Stimulated activated CD4-positive, alpha-beta T cell treated with anti-CD3 and anti-CD28 coated beads, Interleukin-15, amount 100 ng/mL, for 24 hours (primary cell): ENCODE results near the gene ABCB8.
"Not testable (repeated sequence)": the region's sequence is repeated elsewhere in the genome, so short reads cannot be mapped to it uniquely, and the experiment has no call there.

Source experiments
- DNase-seq: peaks from one replicate; pipeline ENCODE4 v3.0.0-alpha.2; 2020

The ABCB8 gene

GRCh38 chr7:150999001-150999400 lies 29.2 kb upstream of the ABCB8 start:
- no peak for DNase-seq

- DNase-seq, result no peak
Measured at GRCh38 chr7:150999497-151000230, 28.6 kb upstream of the ABCB8 start.

- no peak for DNase-seq
Measured at GRCh38 chr7:151000897-151001495, 27.3 kb upstream of the ABCB8 start.

DNA sequence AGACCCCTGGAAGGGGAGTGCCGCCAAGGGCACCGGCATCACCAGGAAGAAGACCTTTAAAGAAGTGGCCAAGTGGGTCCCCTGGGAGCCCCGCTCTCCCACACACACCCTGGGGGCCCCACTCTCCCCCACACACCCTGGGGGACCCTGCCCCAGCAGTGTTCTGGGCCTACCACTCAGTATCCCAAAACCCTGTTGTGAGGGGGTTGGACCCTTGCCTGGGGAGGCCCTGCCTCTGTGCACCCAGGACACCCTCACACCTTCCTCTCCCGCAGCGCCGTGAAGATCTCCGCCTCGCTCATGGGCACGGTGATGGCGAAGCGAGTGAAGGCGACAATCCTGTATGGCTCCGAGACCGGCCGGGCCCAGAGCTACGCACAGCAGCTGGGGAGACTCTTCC lies 26.7 kb upstream of the ABCB8 start:
- no peak for DNase-seq

GRCh38 chr7:151003572-151003971 lies 24.7 kb upstream of the ABCB8 start:
- no peak for DNase-seq

- DNase-seq, result no peak
Measured at GRCh38 chr7:151005566-151005965, 22.7 kb upstream of the ABCB8 start.

DNA sequence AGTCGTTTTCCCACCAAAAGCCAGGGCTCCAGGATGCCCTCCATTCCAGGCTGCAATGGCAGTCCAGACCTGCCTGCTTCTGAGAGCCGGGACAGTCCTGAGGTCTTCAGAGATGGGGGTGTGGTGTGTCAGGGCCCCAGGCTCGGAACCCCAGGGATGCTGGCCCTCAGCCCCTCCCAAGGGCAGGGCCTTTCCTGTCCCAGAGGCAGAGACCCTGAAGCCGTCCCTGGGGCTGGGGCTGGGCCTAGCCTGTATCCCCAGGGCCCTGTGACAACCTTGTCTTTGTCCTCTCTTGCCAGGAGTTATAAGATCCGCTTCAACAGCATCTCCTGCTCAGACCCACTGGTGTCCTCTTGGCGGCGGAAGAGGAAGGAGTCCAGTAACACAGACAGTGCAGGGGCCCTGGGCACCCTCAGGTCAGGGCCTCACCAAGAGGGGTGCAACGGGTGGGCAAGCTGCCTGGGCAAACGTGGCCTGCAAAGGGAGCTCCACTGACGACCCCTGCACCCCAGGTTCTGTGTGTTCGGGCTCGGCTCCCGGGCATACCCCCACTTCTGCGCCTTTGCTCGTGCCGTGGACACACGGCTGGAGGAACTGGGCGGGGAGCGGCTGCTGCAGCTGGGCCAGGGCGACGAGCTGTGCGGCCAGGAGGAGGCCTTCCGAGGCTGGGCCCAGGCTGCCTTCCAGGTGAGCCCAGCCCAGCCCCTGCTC lies 21.5 kb upstream of the ABCB8 start:
- DNase-seq, result no peak

- DNase-seq, result no peak
Measured at GRCh38 chr7:151007469-151007898, 20.8 kb upstream of the ABCB8 start.

GRCh38 chr7:151008143-151008510 lies 20.1 kb upstream of the ABCB8 start:
- no peak for DNase-seq

DNA sequence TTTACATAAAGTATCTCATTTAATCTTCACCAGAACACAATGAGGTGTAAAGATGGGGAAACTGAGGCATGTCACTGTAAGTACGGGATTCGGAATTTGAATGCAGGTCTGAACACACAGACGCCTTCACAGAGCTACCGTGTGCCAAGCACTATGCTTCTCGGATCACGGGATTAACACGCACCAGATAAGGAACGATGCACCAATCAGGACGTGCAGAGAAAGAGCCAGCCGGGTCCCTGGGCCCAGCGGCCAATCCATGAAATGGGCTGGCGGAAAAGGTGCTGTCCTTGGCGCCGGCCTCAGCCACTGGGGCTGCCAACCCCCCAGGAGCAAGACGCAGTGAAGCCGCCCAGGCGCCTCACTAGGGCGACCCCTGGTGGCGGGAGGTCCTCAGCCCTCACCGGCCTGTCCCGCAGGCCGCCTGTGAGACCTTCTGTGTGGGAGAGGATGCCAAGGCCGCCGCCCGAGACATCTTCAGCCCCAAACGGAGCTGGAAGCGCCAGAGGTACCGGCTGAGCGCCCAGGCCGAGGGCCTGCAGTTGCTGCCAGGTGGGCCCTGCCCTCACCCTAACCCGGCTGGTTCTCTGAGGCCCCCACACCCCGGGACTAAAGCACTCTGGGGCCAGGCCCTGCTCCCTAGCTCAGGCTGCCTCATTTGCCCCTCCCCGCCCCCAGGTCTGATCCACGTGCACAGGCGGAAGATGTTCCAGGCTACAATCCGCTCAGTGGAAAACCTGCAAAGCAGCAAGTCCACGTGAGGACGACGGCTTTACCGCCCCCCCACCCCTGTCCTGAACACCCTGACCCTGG lies 19.5 kb upstream of the ABCB8 start:
- peak; percentile 91 for DNase-seq

DNA sequence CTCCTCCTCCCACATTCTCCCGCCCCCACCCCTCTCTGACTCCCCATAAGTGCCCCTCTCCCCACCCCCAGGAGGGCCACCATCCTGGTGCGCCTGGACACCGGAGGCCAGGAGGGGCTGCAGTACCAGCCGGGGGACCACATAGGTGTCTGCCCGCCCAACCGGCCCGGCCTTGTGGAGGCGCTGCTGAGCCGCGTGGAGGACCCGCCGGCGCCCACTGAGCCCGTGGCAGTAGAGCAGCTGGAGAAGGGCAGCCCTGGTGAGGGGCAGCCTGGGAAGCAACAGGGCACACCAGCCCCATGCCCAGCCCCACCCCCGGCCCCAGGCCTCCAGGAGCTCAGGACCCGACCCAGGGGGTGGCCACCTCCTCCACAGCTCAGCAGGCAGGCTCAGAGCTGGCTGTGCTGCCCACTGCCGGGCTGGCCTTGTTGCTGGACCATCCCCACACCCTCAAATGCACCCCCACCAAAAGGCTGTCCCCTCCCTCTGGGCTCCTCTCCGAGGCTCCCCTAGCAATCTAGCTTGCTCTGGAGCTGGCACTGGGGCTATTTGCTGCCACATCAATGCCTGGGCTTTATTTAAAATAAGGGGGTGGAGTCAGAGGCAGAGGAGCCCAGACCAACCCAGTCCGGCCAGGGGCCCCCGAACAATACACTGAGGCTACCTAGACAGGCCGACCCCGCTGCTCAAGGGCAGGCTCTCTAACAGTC lies 18.8 kb upstream of the ABCB8 start:
- DNase-seq, result no peak

DNA sequence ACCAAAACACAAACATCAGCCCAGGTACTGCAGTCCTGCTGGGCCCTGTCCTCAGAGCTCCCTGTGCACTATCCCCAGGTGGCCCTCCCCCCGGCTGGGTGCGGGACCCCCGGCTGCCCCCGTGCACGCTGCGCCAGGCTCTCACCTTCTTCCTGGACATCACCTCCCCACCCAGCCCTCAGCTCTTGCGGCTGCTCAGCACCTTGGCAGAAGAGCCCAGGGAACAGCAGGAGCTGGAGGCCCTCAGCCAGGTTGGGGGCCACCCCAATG lies 18.3 kb upstream of the ABCB8 start:
- DNase-seq, result no peak

DNA sequence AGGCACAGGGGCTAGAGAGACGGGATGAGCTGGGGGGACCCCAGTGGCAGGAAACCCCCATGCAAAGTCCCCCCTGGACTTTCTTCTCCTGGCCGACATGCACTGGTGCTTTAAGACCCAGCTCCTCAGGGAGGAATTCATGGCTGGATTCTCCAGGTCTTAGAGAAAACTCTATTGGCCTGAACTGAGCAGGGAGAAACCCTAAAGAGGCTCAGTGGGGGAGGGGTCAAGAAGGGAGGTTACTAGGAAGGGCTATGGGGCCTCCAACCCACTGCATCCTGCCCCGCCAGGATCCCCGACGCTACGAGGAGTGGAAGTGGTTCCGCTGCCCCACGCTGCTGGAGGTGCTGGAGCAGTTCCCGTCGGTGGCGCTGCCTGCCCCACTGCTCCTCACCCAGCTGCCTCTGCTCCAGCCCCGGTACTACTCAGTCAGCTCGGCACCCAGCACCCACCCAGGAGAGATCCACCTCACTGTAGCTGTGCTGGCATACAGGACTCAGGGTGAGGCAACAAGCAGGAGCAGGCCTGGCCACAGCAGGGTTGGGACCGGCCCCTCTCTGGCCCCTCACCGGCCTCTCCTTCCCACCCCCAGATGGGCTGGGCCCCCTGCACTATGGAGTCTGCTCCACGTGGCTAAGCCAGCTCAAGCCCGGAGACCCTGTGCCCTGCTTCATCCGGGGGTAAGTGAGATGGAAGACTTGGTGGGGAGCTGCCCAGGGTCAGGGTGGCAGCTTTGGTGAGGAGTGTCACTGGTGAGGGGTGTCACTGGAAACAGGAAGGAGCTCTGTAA lies 17.7 kb upstream of the ABCB8 start:
- peak; percentile 63 for DNase-seq

DNA sequence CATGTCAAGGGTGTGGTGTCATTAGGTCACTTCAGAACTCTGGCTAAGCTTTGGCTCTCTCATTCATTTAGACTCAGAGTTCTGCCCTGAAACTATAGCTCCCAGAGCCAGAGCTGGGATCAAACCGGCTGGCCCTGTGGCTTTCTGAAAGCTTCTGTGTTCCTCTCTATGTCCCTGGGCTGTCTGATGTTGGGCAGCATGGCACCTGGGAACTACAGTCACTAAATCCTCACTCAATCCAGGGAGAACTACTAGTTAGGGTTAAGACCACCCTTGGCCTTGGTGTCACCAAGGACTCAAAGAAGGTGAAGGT lies 17.2 kb upstream of the ABCB8 start:
- DNase-seq, result no peak

GRCh38 chr7:151011616-151012015 lies 16.6 kb upstream of the ABCB8 start:
- DNase-seq, result not testable (repeated sequence)

- DNase-seq, result no peak
Measured at GRCh38 chr7:151012031-151012692, 16.1 kb upstream of the ABCB8 start.

GRCh38 chr7:151012911-151013347 lies 15.3 kb upstream of the ABCB8 start:
- no peak for DNase-seq

GRCh38 chr7:151013356-151013732 lies 14.9 kb upstream of the ABCB8 start:
- peak; percentile 44 for DNase-seq

DNA sequence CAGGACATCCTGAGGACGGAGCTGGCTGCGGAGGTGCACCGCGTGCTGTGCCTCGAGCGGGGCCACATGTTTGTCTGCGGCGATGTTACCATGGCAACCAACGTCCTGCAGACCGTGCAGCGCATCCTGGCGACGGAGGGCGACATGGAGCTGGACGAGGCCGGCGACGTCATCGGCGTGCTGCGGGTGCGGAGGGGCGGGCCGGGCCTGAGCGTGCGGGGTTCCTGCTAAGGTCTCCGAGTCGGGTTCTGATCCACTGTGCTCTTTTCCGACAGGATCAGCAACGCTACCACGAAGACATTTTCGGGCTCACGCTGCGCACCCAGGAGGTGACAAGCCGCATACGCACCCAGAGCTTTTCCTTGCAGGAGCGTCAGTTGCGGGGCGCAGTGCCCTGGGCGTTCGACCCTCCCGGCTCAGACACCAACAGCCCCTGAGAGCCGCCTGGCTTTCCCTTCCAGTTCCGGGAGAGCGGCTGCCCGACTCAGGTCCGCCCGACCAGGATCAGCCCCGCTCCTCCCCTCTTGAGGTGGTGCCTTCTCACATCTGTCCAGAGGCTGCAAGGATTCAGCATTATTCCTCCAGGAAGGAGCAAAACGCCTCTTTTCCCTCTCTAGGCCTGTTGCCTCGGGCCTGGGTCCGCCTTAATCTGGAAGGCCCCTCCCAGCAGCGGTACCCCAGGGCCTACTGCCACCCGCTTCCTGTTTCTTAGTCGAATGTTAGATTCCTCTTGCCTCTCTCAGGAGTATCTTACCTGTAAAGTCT lies 14.3 kb upstream of the ABCB8 start:
- DNase-seq, result peak; percentile 92

GRCh38 chr7:151014950-151015349 lies 13.3 kb upstream of the ABCB8 start:
- DNase-seq, result peak; percentile 53

DNA sequence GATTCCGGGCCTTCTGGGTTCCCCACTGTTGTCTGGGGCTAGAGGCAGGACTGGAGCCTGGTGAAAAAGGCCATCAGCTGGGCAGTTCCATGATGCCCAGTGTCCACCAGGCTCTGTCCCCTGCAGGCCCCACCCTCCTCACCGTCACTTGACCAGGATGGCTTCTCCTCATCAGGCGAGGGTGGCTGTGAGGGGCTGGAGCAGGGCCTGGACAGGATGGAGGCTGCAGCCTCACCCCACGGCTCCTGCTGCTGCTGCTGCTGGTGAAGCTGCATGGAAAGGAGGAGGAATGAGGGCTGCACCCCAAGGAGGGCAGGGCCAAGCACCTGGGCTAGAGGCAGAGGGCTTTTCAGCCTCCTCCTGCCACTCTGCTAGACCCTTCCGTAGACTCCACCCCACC lies 12.3 kb upstream of the ABCB8 start:
- DNase-seq, result no peak
